Ascending aorta (tissue), 2 donors: ENCODE results near the gene CAMK2A. TPM values are rescaled to one million over a fixed set of nuclear protein-coding genes. Genes with fewer than 3 reads are reported as not detected.

Source experiments
- DNase-seq, 2 donors: peaks; one replicate each; pipeline ENCODE4 v3.0.0-alpha.2; 2019; ENCODE audit warnings: low spot score in 2 of 2
- H3K27ac ChIP-seq, 2 donors: fragments of 200-600 bp; sonication (generic); one replicate each; pipeline ENCODE4 v1.5.1; 2016 to 2017; ENCODE audit warnings: mild to moderate bottlenecking in 1 of 2
- H3K27me3 ChIP-seq: fragments of 200-600 bp; sonication (generic); one replicate; pipeline ENCODE4 v1.5.1; 2017
- H3K36me3 ChIP-seq, 2 donors: fragments of 200-600 bp; sonication (generic); one replicate each; pipeline ENCODE4 v1.5.1; 2016
- H3K4me1 ChIP-seq, 2 donors: fragments of 200-600 bp; sonication (generic); one replicate each; pipeline ENCODE4 v1.5.1; 2016 to 2017; ENCODE audit warnings: mild to moderate bottlenecking in 1 of 2
- H3K4me3 ChIP-seq, 2 donors: fragments of 200-600 bp; sonication (generic); one replicate each; pipeline ENCODE4 v1.5.1; 2016 to 2017; ENCODE audit warnings: mild to moderate bottlenecking in 1 of 2
- H3K9me3 ChIP-seq, 2 donors: fragments of 200-600 bp; sonication (generic); one replicate each; pipeline ENCODE4 v1.5.1; 2016
- CTCF ChIP-seq, 3 experiments: fragments of 200-600 bp in 2 of 3; fragments of 450-650 bp in 1 of 3; sonication (generic) in 2 of 3; IDR thresholded peaks; one replicate each; pipeline ENCODE4 v1.5.1; 2016 to 2019; ENCODE audit warnings: antibody characterized with exemption in 3 of 3, mild to moderate bottlenecking in 1 of 3, moderate library complexity in 1 of 3
- intact Hi-C: fragments of 100-400 bp; cut with DNase I; formaldehyde crosslinking; loops from one replicate; pipeline ENCODE4 v1.15.1; 2023
- total RNA-seq: library from RNA; depleted of rRNA; stranded (reverse); fragments of >200 nt; gene quantifications from one replicate; pipeline ENCODE4 v1.1.0, GENCODE V29; 2016

CAMK2A gene
- total RNA-seq, 1 donor from 2014 or later = not detected

- TF ChIP-seq CTCF (IDR thresholded peaks at IDR 0.05) = no peak
- Histone ChIP-seq H3K27me3 (no peaks in the 10 kb centered on the region), H3K4me3 (no peak overlapping the region), H3K27ac (no peak overlapping the region), H3K36me3 (no peaks in the 10 kb centered on the region), H3K4me1 (no peaks in the 10 kb centered on the region), H3K9me3 (no peaks in the 10 kb centered on the region)
- intact Hi-C loops = no loop called here
- DNase-seq = no peak
Observed at GRCh38 chr5:150329881-150330876, 40.6 kb upstream of the CAMK2A start.

DNA sequence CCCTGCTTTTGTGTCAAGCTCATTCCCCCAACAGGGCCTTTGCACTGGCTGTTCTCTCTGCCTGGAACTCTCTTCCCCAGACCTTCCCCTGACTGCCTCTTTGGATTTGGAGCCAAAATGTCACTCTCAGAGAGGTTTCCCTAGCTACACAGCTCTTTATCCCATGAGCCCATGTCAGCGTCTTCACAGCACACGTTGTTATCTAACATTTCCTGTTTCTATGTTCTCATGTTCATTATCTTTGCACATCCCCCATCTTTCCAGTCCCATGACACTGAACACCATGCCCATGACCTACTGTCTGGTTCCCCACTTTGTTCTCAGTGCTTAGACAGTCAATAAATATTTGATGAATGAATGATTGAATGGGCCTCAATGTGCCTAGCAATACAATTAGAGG is 39.5 kb upstream of the CAMK2A start:
- Histone ChIP-seq H3K4me1 (no peaks in the 10 kb centered on the region), H3K27me3 (no peaks in the 10 kb centered on the region), H3K4me3 (no peak overlapping the region), H3K36me3 (no peaks in the 10 kb centered on the region), H3K27ac (no peak overlapping the region), H3K9me3 (no peaks in the 10 kb centered on the region)
- intact Hi-C loops = no loop called here
- TF ChIP-seq CTCF (IDR thresholded peaks at IDR 0.05) = no peak
- DNase-seq = no peak

- H3K36me3 ChIP-seq = no peaks in the 10 kb centered on the region
- intact Hi-C loops = no loop called here
- no peak overlapping the region for H3K4me3 ChIP-seq
- no peaks in the 10 kb centered on the region for H3K4me1 ChIP-seq
- no peaks in the 10 kb centered on the region for H3K9me3 ChIP-seq
- DNase-seq = no peak
- H3K27ac ChIP-seq = no peak overlapping the region
- no peak for TF ChIP-seq CTCF (IDR thresholded peaks at IDR 0.05)
- no peaks in the 10 kb centered on the region for H3K27me3 ChIP-seq
Observed at GRCh38 chr5:150328515-150328914, 38.9 kb upstream of the CAMK2A start.

DNA sequence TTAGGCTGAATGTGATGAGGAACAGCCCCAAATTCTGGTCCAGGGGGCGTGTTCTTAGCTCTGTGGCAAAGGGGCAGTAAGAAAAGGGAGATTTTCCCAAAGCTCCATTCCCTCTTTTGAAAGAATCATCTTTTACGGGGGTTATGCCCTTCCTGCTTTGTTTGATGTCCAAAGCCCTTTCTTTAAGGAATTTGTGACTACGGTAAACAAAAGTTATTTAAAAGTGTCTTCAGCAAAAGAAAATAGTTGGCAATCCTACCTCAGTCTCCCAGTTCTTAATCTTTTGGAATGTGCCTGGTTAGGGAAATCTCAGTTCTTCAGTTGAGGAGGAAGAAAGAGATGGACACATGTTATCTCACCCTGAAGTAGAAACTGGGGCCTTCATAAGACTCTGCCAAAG is 37.6 kb upstream of the CAMK2A start:
- no peak overlapping the region for H3K27ac ChIP-seq
- intact Hi-C loops = no loop called here
- TF ChIP-seq CTCF (IDR thresholded peaks at IDR 0.05) = no peak
- H3K27me3 ChIP-seq = no peaks in the 10 kb centered on the region
- no peaks in the 10 kb centered on the region for H3K9me3 ChIP-seq
- H3K36me3 ChIP-seq = no peaks in the 10 kb centered on the region
- DNase-seq = no peak
- no peaks in the 10 kb centered on the region for H3K4me1 ChIP-seq
- no peak overlapping the region for H3K4me3 ChIP-seq

DNA sequence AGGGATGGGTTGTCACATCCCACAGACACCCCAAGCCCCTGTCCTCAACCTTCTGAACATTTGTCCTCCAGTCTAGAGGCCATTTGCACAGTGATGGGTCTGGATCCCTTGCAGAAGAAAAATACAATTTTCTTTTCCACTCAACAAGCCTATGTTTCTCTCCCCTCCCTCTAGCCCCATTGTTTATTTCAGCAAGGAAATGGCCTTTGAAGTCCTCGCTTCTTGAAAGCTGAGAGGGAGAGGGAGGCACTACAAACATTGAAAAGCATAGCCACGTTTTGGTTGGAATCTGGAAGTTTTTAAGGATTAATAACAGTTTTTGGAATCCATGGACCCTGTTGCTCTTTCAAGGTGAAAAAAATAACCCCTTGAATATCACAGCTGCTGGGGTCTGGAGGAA is 37.1 kb upstream of the CAMK2A start:
- Histone ChIP-seq H3K9me3 (no peaks in the 10 kb centered on the region), H3K27ac (no peak overlapping the region), H3K4me1 (no peaks in the 10 kb centered on the region), H3K27me3 (no peaks in the 10 kb centered on the region), H3K4me3 (no peak overlapping the region), H3K36me3 (no peaks in the 10 kb centered on the region)
- intact Hi-C loops = no loop called here
- no peak for TF ChIP-seq CTCF (IDR thresholded peaks at IDR 0.05)
- no peak for DNase-seq
